HCT116 (cell line): ENCODE data around the gene NEK11.

Experiments used
- CTCF ChIP-seq, 3 experiments: fragments of 200-600 bp in 1 of 3; sonication (generic) in 1 of 3; IDR thresholded peaks in 2 of 3; conservative IDR thresholded peaks in 1 of 3; 2 replicates each; pipeline ENCODE4 v1.5.1; 2012 to 2017; ENCODE audit warnings: low read depth in 2 of 3, low read length in 2 of 3, antibody characterized with exemption in 1 of 3, borderline replicate concordance in 1 of 3, control low read depth in 1 of 3, mild to moderate bottlenecking in 1 of 3, mixed read lengths in 1 of 3, mixed run types in 1 of 3, moderate library complexity in 1 of 3; ENCODE audit not compliant: insufficient read depth in 1 of 3
- MAX ChIP-seq: IDR thresholded peaks from 2 replicates; pipeline ENCODE4 v1.6.1; 2012
- POLR2A ChIP-seq: IDR thresholded peaks from 2 replicates; pipeline ENCODE4 v1.7.0; 2011; ENCODE audit warnings: borderline replicate concordance; ENCODE audit not compliant: insufficient read depth, insufficient read length; ENCODE audit errors: extremely low read depth

GRCh38 chr3:131386429-131387165 lies 359.9 kb downstream of the NEK11 start:
- TF ChIP-seq MAX (no peak), POLR2A (no peak), CTCF (IDR thresholded peaks at IDR 0.05 in 2 of 3, conservative IDR thresholded peaks at IDR 0.05 in 1 of 3; ENCODE audit: borderline replicate concordance in 1 of 3, insufficient read depth in 1 of 3, low read depth in 2 of 3, low read length in 2 of 3) (no peak)
